Measurements from ENCODE around the gene RUSF1.

DNA sequence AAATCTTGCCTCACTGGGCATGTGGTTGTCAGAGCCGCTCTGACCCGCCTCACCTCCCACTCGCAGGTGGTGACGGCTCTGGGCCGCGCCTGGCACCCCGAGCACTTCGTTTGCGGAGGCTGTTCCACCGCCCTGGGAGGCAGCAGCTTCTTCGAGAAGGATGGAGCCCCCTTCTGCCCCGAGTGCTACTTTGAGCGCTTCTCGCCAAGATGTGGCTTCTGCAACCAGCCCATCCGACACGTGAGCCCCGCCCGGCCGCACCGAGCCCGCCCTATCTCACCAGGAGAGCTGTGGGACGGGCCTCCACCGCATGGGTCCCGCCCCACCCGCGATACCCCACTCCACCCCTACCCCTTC is 32.3 kb downstream of the RUSF1 start:
- TF ChIP-seq CTBP1 (IDR thresholded peaks at IDR 0.05; ENCODE audit: borderline replicate concordance) (no peak), ZNF384 (IDR thresholded peaks at IDR 0.05) (no peak), FOXK2 (IDR thresholded peaks at IDR 0.05) (no peak), FOXA1 (IDR thresholded peaks at IDR 0.05) (no peak)

All from HEK293T (cell line).